Tibial nerve (tissue), 4 donors: ENCODE measurements around the gene CDK6. TPM values are rescaled to one million over a fixed set of nuclear protein-coding genes. Genes with fewer than 3 reads are reported as not detected.

ENCODE experiments used
- DNase-seq, 2 donors: peaks; one replicate each; pipeline ENCODE4 v3.0.0-alpha.2; 2019; ENCODE audit warnings: low spot score in 2 of 2
- H3K27ac ChIP-seq, 4 donors: fragments of 200-600 bp; sonication (generic) in 3 of 4; one replicate each; pipeline ENCODE4 v1.5.1; 2017 to 2019; ENCODE audit warnings: mild to moderate bottlenecking in 1 of 4
- H3K27me3 ChIP-seq, 2 donors: fragments of 200-600 bp; sonication (generic) in 1 of 2; one replicate each; pipeline versions ENCODE4 v1.5.1 to v1.6.0; 2017 to 2019
- H3K36me3 ChIP-seq, 3 donors: fragments of 200-600 bp; sonication (generic); one replicate each; pipeline ENCODE4 v1.5.1; 2018 to 2019
- H3K4me1 ChIP-seq, 4 donors: fragments of 200-600 bp; sonication (generic) in 3 of 4; one replicate each; pipeline ENCODE4 v1.5.1; 2017 to 2019
- H3K4me3 ChIP-seq, 4 donors: fragments of 200-600 bp; sonication (generic) in 3 of 4; one replicate each; pipeline ENCODE4 v1.5.1; 2017 to 2019; ENCODE audit warnings: mild to moderate bottlenecking in 1 of 4, moderate library complexity in 1 of 4
- H3K9me3 ChIP-seq, 4 donors: fragments of 200-600 bp; sonication (generic) in 3 of 4; one replicate each; pipeline ENCODE4 v1.5.1; 2017 to 2019
- CTCF ChIP-seq, 5 experiments: fragments of 200-600 bp in 3 of 5; fragments of 450-650 bp in 2 of 5; sonication (generic) in 3 of 5; IDR thresholded peaks; one replicate each; pipeline ENCODE4 v1.5.1; 2016 to 2019; ENCODE audit warnings: antibody characterized with exemption in 5 of 5, mild to moderate bottlenecking in 3 of 5, moderate library complexity in 2 of 5
- EP300 ChIP-seq, 2 donors: sonication (generic); formaldehyde crosslinking; IDR thresholded peaks; one replicate each; pipeline ENCODE4 v1.6.1; 2017; ENCODE audit warnings: antibody characterized with exemption in 2 of 2, mild to moderate bottlenecking in 1 of 2
- POLR2A ChIP-seq, 2 donors: fragments of 450-650 bp; IDR thresholded peaks; one replicate each; pipeline ENCODE4 v1.6.1; 2017; ENCODE audit warnings: antibody characterized with exemption in 2 of 2, mild to moderate bottlenecking in 2 of 2, moderate library complexity in 2 of 2
- WGBS, 2 donors: methylation state at CpG; one replicate each; pipeline ENCODE4 v1.1.5; 2018; 5-methylcytosine and 5-hydroxymethylcytosine counted together
- total RNA-seq, 4 donors: library from RNA; depleted of rRNA; stranded (reverse); fragments of >200 nt; gene quantifications; one replicate each; pipeline ENCODE4 v1.1.0, GENCODE V29; 2016

CDK6 gene
- total RNA-seq, 4 donors from 2014 or later, result 14.4 to 45.4 (median 26.6) TPM

- H3K4me3 ChIP-seq, result no peak overlapping the region
- H3K27me3 ChIP-seq, result no peaks in the 10 kb centered on the region
- H3K9me3 ChIP-seq, result no peaks in the 10 kb centered on the region
- 90 to 91% methylated on average over 6 of the region's 6 CpGs for WGBS, 2 donors
- H3K4me1 ChIP-seq, result peaks cover 0 to 29% (median 4%) of the 10 kb centered on the region in 4 donors
- DNase-seq, result no peak
- H3K36me3 ChIP-seq, result no peaks in the 10 kb centered on the region
- H3K27ac ChIP-seq, result no peak overlapping the region
- no peak for TF ChIP-seq POLR2A (IDR thresholded peaks at IDR 0.05)
- TF ChIP-seq CTCF (IDR thresholded peaks at IDR 0.05), result no peak
- no peak for TF ChIP-seq EP300 (IDR thresholded peaks at IDR 0.05)
Observed at GRCh38 chr7:92685136-92686042, 151.0 kb downstream of the CDK6 start.

DNA sequence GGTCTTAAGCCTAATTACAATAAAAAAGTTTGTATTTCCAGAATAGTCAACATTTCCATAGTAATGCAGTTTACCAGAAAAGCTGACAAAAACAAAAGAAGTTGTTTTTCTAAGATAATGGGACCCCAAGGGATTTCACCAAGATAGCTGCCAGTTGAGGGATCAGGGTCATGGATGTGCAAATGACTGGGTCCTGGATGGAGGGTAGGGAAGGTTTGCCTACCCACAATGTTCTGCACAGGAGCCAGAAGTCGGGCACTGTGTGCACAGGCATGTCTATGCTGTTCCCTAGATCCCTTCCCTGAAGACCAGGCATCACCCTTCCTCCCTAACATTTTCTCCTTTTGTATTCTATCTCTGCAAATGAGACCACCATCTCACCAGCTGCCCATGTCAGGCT lies 152.1 kb downstream of the CDK6 start:
- WGBS, 2 donors, result 85 to 86% methylated on average over 1 of the region's 1 CpG
- no peaks in the 10 kb centered on the region for H3K9me3 ChIP-seq

GRCh38 chr7:92682903-92683539 lies 153.4 kb downstream of the CDK6 start:
- H3K36me3 ChIP-seq, result no peaks in the 10 kb centered on the region
- no peaks in the 10 kb centered on the region for H3K27me3 ChIP-seq
- H3K27ac ChIP-seq, result no peak overlapping the region
- peaks cover 0 to 29% (median 4%) of the 10 kb centered on the region in 4 donors for H3K4me1 ChIP-seq
- TF ChIP-seq EP300 (IDR thresholded peaks at IDR 0.05) (no peak), POLR2A (IDR thresholded peaks at IDR 0.05) (no peak), CTCF (IDR thresholded peaks at IDR 0.05) (no peak)
- WGBS, 2 donors, result 28 to 31% methylated on average over 3 of the region's 3 CpGs
- H3K4me3 ChIP-seq, result no peak overlapping the region
- DNase-seq, result no peak
- no peaks in the 10 kb centered on the region for H3K9me3 ChIP-seq

More for the DNA sequence above, 152.1 kb downstream of the CDK6 start:
- no peak for DNase-seq
- H3K4me3 ChIP-seq, result no peak overlapping the region
- H3K27me3 ChIP-seq, result no peaks in the 10 kb centered on the region
- no peak for TF ChIP-seq POLR2A (IDR thresholded peaks at IDR 0.05)
- no peak overlapping the region for H3K27ac ChIP-seq
- no peaks in the 10 kb centered on the region for H3K36me3 ChIP-seq
- peaks cover 0 to 29% (median 4%) of the 10 kb centered on the region in 4 donors for H3K4me1 ChIP-seq

- H3K27me3 ChIP-seq, result no peaks in the 10 kb centered on the region
- TF ChIP-seq POLR2A (IDR thresholded peaks at IDR 0.05) (no peak), CTCF (IDR thresholded peaks at IDR 0.05) (no peak), EP300 (IDR thresholded peaks at IDR 0.05) (no peak)
- peaks cover 0 to 29% (median 4%) of the 10 kb centered on the region in 4 donors for H3K4me1 ChIP-seq
- DNase-seq, result no peak
- WGBS, 2 donors, result 57 to 61% methylated on average over 5 of the region's 5 CpGs
- no peak overlapping the region for H3K4me3 ChIP-seq
- peak overlapping the region in 1 of 4 donors; percentile 14 for H3K27ac ChIP-seq
- no peaks in the 10 kb centered on the region for H3K9me3 ChIP-seq
- H3K36me3 ChIP-seq, result no peaks in the 10 kb centered on the region
Observed at GRCh38 chr7:92682330-92682729, 154.0 kb downstream of the CDK6 start.

DNA sequence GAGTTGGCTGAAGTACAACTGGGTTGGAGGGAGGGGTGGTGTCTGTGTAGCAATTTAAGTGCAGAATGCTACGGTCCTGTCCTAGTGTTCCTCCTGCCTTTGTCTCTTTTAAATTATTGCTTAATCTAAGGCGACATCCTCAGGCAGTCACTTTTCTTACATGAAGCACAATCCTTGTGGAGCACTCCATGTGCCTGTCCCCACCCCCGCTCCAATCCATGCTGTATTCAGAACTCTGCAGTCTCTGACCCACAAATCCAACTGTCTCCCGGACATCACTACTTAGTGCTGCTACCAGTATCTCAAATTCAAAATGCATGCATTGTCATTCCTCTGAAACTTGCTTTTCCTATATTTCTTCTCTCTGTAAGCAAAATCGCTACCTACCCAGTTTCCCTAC lies 154.7 kb downstream of the CDK6 start:
- TF ChIP-seq CTCF (IDR thresholded peaks at IDR 0.05) (no peak), EP300 (IDR thresholded peaks at IDR 0.05) (no peak), POLR2A (IDR thresholded peaks at IDR 0.05) (no peak)
- peaks cover 0 to 29% (median 4%) of the 10 kb centered on the region in 4 donors for H3K4me1 ChIP-seq

More for the DNA sequence above, 154.7 kb downstream of the CDK6 start:
- Histone ChIP-seq H3K9me3 (no peaks in the 10 kb centered on the region), H3K27me3 (no peaks in the 10 kb centered on the region), H3K36me3 (no peaks in the 10 kb centered on the region), H3K27ac (no peak overlapping the region), H3K4me3 (no peak overlapping the region)
- no peak for DNase-seq
- WGBS, 2 donors, result 76 to 86% methylated on average over 5 of the region's 5 CpGs
